Embryonic facial prominence (tissue), 1 donor: ENCODE results near the gene ADCYAP1R1.

ENCODE experiments used
- DNase-seq: peaks from one replicate; pipeline ENCODE4 v3.0.0-alpha.2; 2016; ENCODE audit errors: extremely low spot score

Gene ADCYAP1R1

GRCh38 chr7:31043051-31043471 lies 9.0 kb upstream of the ADCYAP1R1 start:
- no peak for DNase-seq

GRCh38 chr7:31044529-31044928 lies 7.6 kb upstream of the ADCYAP1R1 start:
- DNase-seq: no peak

GRCh38 chr7:31046723-31047122 lies 5.4 kb upstream of the ADCYAP1R1 start:
- no peak for DNase-seq

- no peak for DNase-seq
Measured at GRCh38 chr7:31047313-31048146, 4.6 kb upstream of the ADCYAP1R1 start.

GRCh38 chr7:31049005-31049765 lies 2.9 kb upstream of the ADCYAP1R1 start:
- DNase-seq: no peak

- DNase-seq: no peak
Measured at GRCh38 chr7:31052487-31052840, 356 bp downstream of the ADCYAP1R1 start.

- DNase-seq: no peak
Measured at GRCh38 chr7:31052841-31053601, 913 bp downstream of the ADCYAP1R1 start.

- no peak for DNase-seq
Measured at GRCh38 chr7:31053986-31054385, 1.9 kb downstream of the ADCYAP1R1 start.

DNA sequence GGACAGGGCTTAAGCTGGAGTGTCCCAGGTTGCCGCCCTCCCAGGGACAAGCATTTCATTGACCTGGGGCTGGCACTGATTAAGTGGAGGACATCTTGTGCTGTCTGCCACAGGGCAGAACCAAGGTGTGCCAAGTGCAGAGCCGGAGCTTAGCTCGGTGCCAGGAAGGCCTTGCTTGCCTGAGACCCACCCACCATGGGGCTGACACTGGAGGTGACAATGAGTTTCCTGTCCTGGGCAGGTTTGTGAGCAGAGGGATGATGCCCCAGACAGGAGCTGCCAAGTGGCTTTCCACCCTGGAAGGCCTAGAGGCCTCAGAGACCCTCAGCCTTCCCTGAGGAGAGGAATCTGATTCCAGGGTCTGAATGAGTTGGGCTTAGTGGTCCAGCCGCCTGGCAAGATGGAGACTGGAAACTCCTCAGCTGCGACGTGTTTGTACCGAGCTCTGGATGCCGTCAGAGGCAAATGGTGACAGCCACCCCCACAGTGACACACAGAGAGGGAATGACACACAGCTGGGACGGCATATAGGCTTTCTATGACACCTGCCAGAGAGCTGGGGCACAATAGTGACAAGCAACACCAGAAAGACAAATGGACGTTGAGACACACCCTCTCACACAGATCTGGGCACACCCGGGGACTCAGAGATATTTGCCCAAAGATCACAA lies 2.6 kb downstream of the ADCYAP1R1 start:
- no peak for DNase-seq

- no peak for DNase-seq
Measured at GRCh38 chr7:31055471-31055870, 3.4 kb downstream of the ADCYAP1R1 start.

DNA sequence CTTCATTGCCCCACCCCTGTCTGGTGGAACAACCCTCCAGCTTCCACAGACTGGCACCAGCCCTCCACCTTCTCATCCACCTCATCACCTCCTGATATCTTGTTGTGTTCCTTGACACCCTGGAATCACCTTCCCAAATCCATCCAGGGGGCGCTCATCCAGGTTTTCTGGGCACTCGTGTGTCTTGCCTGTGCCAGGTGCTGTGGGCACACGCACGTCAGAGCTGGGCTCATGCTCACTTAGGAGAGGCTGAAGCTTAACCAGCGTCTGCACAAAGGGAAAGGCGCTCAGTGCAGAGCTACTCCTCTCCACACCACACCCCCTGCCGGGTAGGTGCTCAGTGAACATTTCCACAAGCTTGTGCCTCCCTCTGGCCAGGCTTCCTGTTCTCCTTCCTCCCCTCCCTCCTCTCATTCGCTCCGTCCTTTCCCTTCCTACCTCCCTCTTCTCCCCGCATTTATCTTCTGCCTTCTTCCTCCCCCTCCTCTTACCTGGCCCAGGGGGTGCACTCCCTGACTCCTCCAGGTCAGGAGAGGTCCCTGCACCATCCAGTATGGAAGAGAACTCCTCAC lies 4.8 kb downstream of the ADCYAP1R1 start:
- DNase-seq: no peak

- no peak for DNase-seq
Measured at GRCh38 chr7:31058122-31058521, 6.0 kb downstream of the ADCYAP1R1 start.

- no peak for DNase-seq
Measured at GRCh38 chr7:31058688-31059087, 6.6 kb downstream of the ADCYAP1R1 start.

- DNase-seq: no peak
Measured at GRCh38 chr7:31059551-31059950, 7.4 kb downstream of the ADCYAP1R1 start.

DNA sequence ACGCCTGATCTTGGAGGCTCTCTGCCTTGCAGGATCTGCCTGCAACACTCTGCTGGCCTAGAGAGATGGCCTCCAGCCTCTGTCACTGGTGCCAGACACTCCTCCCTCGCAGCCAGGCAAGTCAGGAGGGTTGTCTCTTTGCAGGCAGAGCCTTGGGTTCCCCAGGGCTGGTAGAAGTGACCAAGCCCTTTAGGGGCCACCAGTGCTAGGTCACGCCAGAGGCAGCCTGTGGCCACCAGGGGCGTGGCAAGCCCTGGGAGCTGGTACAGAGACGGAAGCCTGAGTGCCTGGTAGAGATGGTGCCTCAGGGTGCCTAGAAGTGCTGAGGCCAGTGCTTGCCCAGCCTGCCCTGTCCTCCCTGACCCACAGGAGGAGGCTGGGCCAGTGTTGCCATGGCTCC lies 9.1 kb downstream of the ADCYAP1R1 start:
- DNase-seq: no peak

GRCh38 chr7:31062746-31063435 lies 10.8 kb downstream of the ADCYAP1R1 start:
- no peak for DNase-seq

DNA sequence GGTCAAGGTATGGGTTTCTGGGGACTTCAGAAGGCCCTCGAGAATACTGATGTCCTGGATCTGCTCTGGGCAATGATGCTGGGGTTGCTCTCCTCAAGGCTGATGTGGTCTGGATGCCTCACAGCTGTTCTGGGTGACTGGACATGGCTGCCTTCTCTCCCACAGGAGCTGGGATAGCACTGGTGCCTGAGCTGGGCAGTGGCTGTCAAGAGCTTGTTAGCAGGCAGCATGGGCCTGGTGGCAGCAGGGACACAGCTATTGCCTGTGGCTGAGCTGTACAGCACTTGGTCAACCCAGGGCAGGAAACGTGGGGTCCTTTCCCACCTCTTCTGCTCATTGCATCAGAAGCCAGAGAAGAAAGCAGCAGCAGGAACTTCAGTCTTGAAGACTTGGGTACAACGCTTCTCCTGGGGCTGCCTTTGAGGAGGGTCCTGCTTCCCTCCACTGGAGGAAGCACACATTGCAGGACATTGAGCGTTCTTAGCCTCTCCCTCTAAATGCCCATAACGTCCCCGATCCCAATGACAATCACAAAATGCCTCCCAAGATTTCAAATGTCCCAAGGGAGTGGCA lies 13.0 kb downstream of the ADCYAP1R1 start:
- no peak for DNase-seq

DNA sequence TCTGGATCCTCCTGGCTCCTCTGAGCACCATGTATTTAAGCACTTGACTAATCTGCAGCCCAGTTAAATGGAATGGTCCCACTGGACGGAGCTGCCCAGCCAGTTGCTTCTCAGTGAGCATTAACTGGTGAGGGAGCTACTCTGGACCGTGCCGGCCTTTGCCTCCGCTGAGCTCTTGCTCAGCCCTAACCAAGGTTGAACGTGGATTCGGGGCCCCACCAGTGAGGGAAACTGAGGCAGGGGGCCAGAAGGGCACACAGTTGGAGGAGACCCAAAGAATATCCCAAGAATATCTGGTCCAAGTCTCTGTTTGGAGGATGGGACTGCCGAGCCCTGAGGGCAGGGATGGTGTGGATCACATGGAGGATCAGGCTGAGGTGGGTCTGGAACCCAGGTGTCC lies 13.7 kb downstream of the ADCYAP1R1 start:
- no peak for DNase-seq

GRCh38 chr7:31066516-31067130 lies 14.5 kb downstream of the ADCYAP1R1 start:
- no peak for DNase-seq

DNA sequence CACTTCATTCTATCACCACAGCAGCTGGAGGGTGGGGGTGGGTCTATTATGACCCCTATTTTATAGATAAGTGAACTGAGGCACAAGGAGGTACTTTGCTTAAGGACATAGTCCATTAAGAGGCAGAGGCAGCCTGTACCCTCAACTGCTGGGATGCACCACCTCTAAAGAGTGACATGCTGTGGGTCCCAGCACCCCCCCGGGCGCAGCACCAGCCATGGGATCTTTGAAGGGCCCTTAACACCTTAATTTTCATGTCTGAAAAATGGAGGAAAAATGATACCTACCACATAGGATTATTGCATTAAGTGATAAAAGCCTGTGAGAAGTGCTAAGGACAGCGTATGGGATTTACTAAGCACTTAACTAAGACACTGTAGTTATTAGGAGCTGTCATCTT lies 15.4 kb downstream of the ADCYAP1R1 start:
- DNase-seq: no peak
